SU-DHL-6 (cell line): Measurements from ENCODE around the gene SLC24A3.

Source experiments
- H2AFZ ChIP-seq: fragments of 200-600 bp; sonication (generic); 2 replicates; pipeline ENCODE4 v1.6.1; 2014; ENCODE audit warnings: low read depth, mild to moderate bottlenecking, moderate library complexity, mixed read lengths, antibody characterized with exemption, low read length; ENCODE audit not compliant: severe bottlenecking
- H3F3A ChIP-seq: fragments of 200-600 bp; shearing (Covaris generic); 2 replicates; pipeline ENCODE4 v1.6.0; 2016; ENCODE audit warnings: antibody characterized with exemption, mild to moderate bottlenecking; ENCODE audit not compliant: insufficient read depth
- H3K27ac ChIP-seq: fragments of 200-600 bp; sonication (generic); 2 replicates; pipeline ENCODE4 v1.5.1; 2016; ENCODE audit warnings: low read depth, mild to moderate bottlenecking, low read length, moderate library complexity, mixed read lengths
- H3K27me3 ChIP-seq: fragments of 200-600 bp; sonication (generic), shearing (Covaris generic); 2 replicates; pipeline ENCODE4 v1.6.0; 2014; ENCODE audit warnings: mild to moderate bottlenecking, low read length
- H3K36me3 ChIP-seq: fragments of 200-600 bp; sonication (generic); 2 replicates; pipeline ENCODE4 v1.6.1; 2014; ENCODE audit warnings: mild to moderate bottlenecking, low read length, mixed read lengths
- H3K4me2 ChIP-seq: fragments of 300-600, 200-600 bp; shearing (Covaris generic), sonication (generic); 2 replicates; pipeline ENCODE4 v1.6.0; 2014; ENCODE audit warnings: low read length, low read depth, mild to moderate bottlenecking; ENCODE audit not compliant: poor library complexity, severe bottlenecking
- H3K4me3 ChIP-seq: fragments of 200-600 bp; sonication (generic); 2 replicates; pipeline ENCODE4 v1.5.1; 2014; ENCODE audit warnings: antibody characterized with exemption, low read length, mild to moderate bottlenecking, mixed read lengths; ENCODE audit not compliant: insufficient read depth, poor library complexity, severe bottlenecking
- H3K79me2 ChIP-seq: fragments of 200-600 bp; sonication (generic); 2 replicates; pipeline ENCODE4 v1.6.1; 2014; ENCODE audit warnings: mild to moderate bottlenecking, low read length, moderate library complexity; ENCODE audit not compliant: insufficient read depth
- H3K9ac ChIP-seq: fragments of 200-600 bp; sonication (generic); 2 replicates; pipeline ENCODE4 v1.7.0; 2014; ENCODE audit warnings: mild to moderate bottlenecking, low read length
- H3K9me2 ChIP-seq: fragments of 200-600 bp; sonication (generic); replicated peaks from 2 replicates; pipeline ENCODE4 v1.6.1; 2014; ENCODE audit warnings: low read length; ENCODE audit not compliant: insufficient read depth
- H3K9me3 ChIP-seq: fragments of 200-600 bp; sonication (generic); 2 replicates; pipeline ENCODE4 v1.6.1; 2014; ENCODE audit warnings: low read length, mixed read lengths; ENCODE audit not compliant: insufficient read depth
- H4K20me1 ChIP-seq: fragments of 200-600 bp; sonication (generic); 2 replicates; pipeline ENCODE4 v1.6.1; 2014; ENCODE audit warnings: low read depth, mild to moderate bottlenecking, antibody characterized with exemption, low read length, moderate library complexity, mixed read lengths
- EZH2phosphoT487 ChIP-seq: fragments of 200-600 bp; sonication (generic), shearing (Covaris generic); conservative IDR thresholded peaks from 2 replicates; pipeline ENCODE4 v1.6.1; 2018; ENCODE audit warnings: mild to moderate bottlenecking, antibody characterized with exemption, low read length, moderate library complexity, mixed read lengths
- TF ChIP-seq, protein P1 (sequence below): fragments of 200-600 bp; sonication (generic); IDR thresholded peaks from one replicate; pipeline ENCODE4 v1.5.1; 2017; ENCODE audit warnings: antibody characterized with exemption, mild to moderate bottlenecking, low read length, moderate library complexity; ENCODE audit not compliant: insufficient read depth, poor library complexity, severe bottlenecking

Gene SLC24A3

DNA sequence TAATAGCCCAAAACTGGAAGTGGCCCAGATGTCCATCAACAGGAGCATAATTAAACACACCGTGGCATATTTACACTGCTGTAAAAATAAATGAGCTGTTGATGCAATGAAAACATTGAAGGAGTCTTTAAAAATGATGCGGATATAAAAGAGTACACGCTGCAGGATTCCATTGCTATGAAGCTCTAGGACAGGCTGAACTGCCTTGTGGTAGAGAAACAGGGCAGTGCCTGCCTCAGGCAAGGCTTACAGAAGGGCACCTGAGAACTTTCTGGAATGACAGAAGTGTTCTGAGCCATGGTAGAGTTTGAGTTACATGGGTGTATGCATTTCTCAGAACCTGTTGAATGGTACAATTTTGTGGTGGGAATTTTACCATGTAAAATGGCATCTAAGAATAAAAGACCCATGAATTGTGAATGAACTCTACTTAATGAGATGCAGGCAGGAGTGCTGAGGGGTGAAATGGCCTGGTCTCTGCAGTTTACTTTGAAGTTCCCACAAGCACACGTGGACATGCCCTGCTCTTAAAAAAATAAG is 500.3 kb downstream of the SLC24A3 start:
- no peaks in the 10 kb centered on the region for H3K27me3 ChIP-seq
- no peak overlapping the region for H3K4me3 ChIP-seq
- TF ChIP-seq, protein P1, sequence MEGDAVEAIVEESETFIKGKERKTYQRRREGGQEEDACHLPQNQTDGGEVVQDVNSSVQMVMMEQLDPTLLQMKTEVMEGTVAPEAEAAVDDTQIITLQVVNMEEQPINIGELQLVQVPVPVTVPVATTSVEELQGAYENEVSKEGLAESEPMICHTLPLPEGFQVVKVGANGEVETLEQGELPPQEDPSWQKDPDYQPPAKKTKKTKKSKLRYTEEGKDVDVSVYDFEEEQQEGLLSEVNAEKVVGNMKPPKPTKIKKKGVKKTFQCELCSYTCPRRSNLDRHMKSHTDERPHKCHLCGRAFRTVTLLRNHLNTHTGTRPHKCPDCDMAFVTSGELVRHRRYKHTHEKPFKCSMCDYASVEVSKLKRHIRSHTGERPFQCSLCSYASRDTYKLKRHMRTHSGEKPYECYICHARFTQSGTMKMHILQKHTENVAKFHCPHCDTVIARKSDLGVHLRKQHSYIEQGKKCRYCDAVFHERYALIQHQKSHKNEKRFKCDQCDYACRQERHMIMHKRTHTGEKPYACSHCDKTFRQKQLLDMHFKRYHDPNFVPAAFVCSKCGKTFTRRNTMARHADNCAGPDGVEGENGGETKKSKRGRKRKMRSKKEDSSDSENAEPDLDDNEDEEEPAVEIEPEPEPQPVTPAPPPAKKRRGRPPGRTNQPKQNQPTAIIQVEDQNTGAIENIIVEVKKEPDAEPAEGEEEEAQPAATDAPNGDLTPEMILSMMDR, result no peak
- TF ChIP-seq EZH2phosphoT487, result no peak
- H3K4me2 ChIP-seq, result no peak overlapping the region
- H3K9me2 ChIP-seq, result no peaks in the 10 kb centered on the region
- H3F3A ChIP-seq, result no peaks in the 10 kb centered on the region
- H3K79me2 ChIP-seq, result no peaks in the 10 kb centered on the region
- H3K36me3 ChIP-seq, result no peaks in the 10 kb centered on the region
- no peak overlapping the region for H3K9ac ChIP-seq
- H3K27ac ChIP-seq, result no peak overlapping the region
- H2AFZ ChIP-seq, result no peak overlapping the region
- H3K9me3 ChIP-seq, result no peaks in the 10 kb centered on the region
- H4K20me1 ChIP-seq, result no peaks in the 10 kb centered on the region

DNA sequence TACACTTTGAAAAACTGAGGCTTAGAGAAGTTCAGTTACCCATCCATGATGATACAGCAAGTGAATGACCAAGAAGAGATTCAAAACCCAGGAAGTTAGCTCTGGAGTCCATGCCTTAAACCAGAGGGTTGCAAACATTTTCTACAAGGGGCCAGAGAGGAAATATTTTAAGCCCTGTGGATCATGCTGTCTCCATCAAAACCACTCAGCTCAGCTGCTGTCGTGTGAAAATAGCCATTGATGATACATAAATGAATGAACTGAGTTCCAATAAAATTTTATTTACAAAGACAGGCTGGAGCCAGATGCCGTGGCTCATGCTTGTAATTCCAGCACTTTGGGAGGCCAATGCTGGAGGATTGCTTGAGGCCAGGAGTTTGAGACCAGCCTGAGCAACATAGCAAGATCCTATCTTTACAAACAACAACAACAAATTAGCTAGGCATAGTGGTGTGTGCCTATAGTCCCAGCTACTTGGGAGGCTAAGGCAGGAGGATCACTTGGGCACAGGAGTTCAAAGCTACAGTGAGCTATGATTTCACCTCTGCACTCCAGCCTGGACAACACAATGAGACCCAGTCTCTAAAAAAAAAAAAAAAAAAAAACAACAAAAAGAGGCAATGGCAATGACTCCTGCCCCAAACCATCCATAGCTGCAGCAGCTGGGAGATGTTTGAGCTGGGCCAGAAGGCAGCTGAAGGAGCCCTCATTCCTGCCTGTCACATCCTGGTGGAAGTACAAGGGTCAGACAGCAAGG is 501.6 kb downstream of the SLC24A3 start:
- Histone ChIP-seq H3K27me3 (no peaks in the 10 kb centered on the region), H3K4me3 (no peak overlapping the region), H3K4me2 (no peak overlapping the region), H3K9me2 (no peaks in the 10 kb centered on the region), H3K79me2 (no peaks in the 10 kb centered on the region), H3K9me3 (no peaks in the 10 kb centered on the region), H4K20me1 (no peaks in the 10 kb centered on the region), H3K27ac (no peak overlapping the region), H3F3A (no peaks in the 10 kb centered on the region), H3K36me3 (no peaks in the 10 kb centered on the region), H2AFZ (no peak overlapping the region), H3K9ac (no peak overlapping the region)
- TF ChIP-seq, protein P1, result no peak
- no peak for TF ChIP-seq EZH2phosphoT487

- Histone ChIP-seq H3K4me3 (no peak overlapping the region), H3K36me3 (no peaks in the 10 kb centered on the region), H3K9me3 (no peaks in the 10 kb centered on the region), H4K20me1 (no peaks in the 10 kb centered on the region), H3K9ac (no peak overlapping the region), H3K4me2 (no peak overlapping the region), H3F3A (no peaks in the 10 kb centered on the region), H3K27ac (no peak overlapping the region), H3K9me2 (no peaks in the 10 kb centered on the region), H3K79me2 (no peaks in the 10 kb centered on the region), H3K27me3 (no peaks in the 10 kb centered on the region), H2AFZ (no peak overlapping the region)
- TF ChIP-seq, protein P1, result no peak
These were observed 502.1 kb downstream of the SLC24A3 start for GRCh38 chr20:19714579-19714840.
